ENCODE data around the gene RMI1.

- TF ChIP-seq ZSCAN16 (tag by site-specific recombination; IDR thresholded peaks at IDR 0.05) (no peak), ZNF274 (IDR thresholded peaks at IDR 0.05; ENCODE audit: low read length) (no peak), ZNF274 (tag by site-specific recombination; IDR thresholded peaks at IDR 0.05; ENCODE audit: borderline replicate concordance) (no peak), CTCF (tag by site-specific recombination; IDR thresholded peaks at IDR 0.05) (no peak), ZNF510 (tag by site-specific recombination; IDR thresholded peaks at IDR 0.05; ENCODE audit: insufficient replicate concordance) (no peak), SP2 (tag by site-specific recombination; IDR thresholded peaks at IDR 0.05) (no peak), ZNF704 (tag by site-specific recombination; IDR thresholded peaks at IDR 0.05) (no peak), IKZF3 (tag by site-specific recombination; IDR thresholded peaks at IDR 0.05) (no peak)
Observed at GRCh38 chr9:84007662-84008061, 27.1 kb downstream of the RMI1 start.

Measured in HEK293 (cell line).